Activated T-cell treated with anti-CD3 and anti-CD28 coated beads for 1 hour (primary cell): ENCODE measurements around the gene EMP2.
"Not testable (repeated sequence)": the region's sequence is repeated elsewhere in the genome, so short reads cannot be mapped to it uniquely, and the experiment has no call there.

Experiments used
- DNase-seq: peaks from one replicate; pipeline ENCODE4 v3.0.0-alpha.2; 2020; ENCODE audit warnings: low read depth

Gene EMP2

GRCh38 chr16:10579965-10580882, at the start of gene EMP2:
TSS of gene EMP2 (minus strand) at chr16:10580598. CDS start at chr16:10547617, 32,981 bp downstream.
- DNase-seq = no peak

DNA sequence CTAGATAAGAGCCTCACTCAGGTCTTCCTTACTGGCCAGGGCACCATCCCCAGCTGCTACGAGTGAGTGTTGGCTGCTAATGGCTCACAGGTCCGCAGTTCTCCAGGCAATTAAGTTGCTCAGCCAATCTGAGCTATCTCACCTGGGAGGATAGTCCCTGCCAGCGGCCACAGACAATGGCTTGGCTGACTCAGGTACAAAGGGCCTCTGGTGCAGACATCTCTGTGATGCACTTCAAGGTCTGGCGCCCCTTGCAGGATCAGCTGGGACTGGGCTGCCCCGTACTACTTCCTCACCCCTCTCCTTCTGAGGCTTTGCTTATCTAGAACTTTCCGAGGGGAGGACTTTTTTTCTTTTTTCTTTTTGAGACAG, 49.2 kb upstream of the EMP2 start:
- DNase-seq = no peak

- no peak for DNase-seq
Observed at GRCh38 chr16:10625595-10626357, 45.4 kb upstream of the EMP2 start.

DNA sequence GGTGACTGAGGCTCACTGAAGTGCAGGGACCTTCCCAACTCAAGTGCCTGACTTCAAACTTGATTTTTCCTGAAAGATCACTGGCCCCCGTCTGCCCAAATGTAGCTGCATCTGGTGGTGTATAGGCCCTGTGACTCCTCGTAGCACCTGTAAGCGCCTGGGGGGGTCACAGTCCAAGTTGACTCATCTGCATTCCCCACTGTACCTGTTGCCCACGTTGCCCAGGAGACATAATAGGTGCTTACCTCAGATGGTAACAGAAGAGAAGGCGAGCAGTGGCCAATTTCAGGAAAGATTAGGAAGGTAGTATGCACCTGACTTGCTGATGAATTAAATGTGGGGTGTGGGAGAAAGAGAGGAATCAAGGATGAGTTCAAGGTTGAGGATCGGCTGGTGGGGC, 44.1 kb upstream of the EMP2 start:
- no peak for DNase-seq

DNA sequence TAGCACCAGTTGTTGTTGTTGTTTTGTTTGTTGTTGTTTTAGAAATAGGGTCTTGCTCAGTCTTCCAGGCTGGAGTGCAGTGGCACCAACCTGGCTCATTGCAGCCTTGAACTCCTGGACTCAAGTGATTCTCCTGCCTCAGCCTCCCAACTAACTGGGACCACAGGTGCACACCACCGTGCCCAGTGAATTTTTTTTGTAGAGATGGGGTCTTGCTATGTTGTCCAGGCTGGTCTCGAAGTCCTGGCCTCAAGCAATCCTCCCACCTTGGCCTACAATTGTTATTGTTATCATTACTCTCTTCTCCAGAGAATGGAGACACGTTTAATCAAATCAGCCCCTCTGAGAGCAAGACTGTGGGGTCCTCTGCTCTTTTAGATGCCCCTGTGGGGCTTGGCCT, 42.7 kb upstream of the EMP2 start:
- DNase-seq = no peak

DNA sequence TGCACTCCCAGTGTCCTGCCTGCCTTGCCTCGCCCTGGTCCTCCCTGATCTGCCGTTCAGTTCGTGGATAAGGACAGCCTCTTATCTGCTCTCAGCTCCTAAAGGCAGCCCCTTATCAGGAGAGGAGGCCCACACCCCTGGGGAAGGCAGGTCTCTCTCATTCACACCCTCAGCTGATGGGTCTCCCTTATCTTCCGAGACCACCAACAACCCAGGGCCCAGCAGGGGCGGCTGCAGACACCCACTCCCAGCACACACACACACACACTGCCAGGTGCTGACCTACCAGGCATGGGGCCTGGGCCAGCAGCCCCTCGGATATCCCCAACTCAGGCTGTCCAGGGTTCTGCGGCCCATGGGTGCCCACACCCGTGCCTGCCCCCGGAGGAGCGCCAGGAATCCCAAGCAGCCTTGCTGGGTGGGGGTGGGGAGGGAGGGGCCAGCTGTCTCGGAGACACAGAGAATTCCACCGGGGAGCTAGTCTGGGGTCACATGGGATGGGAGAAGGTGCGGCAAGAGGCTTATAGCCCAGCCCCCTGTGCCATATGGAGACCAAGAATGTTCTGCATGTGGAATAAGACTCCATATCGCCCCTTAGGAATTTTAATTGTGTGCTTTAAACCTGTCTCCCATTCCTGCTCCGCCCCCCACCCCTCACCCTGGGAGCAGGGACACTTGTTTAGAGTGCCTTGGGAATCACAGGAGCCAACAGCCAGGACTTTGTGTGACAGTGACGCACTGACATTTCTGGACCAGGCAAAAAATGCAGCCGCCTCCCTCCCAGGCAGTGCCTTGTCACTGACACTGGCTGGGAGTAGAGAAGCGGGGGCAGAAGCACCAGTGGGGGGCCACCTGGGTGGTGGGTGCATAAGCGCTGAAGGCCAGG, 41.9 kb upstream of the EMP2 start:
- DNase-seq = no peak

- not testable (repeated sequence) for DNase-seq
Observed at GRCh38 chr16:10621216-10621949, 41.0 kb upstream of the EMP2 start.

DNA sequence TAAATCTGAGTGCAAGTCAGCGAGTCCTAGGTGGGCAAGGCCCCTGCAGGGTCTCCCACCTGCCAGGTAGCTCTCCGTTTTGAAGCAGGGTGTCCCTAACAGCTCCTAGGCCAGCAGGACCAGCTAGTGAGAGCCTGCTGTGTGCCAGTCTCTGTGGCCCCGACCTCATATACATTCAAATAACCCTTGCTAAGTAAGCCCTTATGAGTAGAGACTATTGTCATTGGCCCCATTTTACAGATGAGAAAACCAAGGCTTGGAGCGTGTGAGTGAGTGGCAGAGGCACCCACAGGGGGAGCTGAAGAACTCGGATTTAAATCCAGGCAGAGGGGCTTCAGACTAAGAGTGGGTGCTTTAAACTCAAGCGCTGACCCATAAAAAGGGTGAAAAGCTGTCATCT, 39.7 kb upstream of the EMP2 start:
- DNase-seq = no peak

- no peak for DNase-seq
Observed at GRCh38 chr16:10619271-10619849, 39.0 kb upstream of the EMP2 start.

GRCh38 chr16:10618710-10619209, 38.4 kb upstream of the EMP2 start:
- no peak for DNase-seq

- no peak for DNase-seq
Observed at GRCh38 chr16:10617662-10618420, 37.4 kb upstream of the EMP2 start.

DNA sequence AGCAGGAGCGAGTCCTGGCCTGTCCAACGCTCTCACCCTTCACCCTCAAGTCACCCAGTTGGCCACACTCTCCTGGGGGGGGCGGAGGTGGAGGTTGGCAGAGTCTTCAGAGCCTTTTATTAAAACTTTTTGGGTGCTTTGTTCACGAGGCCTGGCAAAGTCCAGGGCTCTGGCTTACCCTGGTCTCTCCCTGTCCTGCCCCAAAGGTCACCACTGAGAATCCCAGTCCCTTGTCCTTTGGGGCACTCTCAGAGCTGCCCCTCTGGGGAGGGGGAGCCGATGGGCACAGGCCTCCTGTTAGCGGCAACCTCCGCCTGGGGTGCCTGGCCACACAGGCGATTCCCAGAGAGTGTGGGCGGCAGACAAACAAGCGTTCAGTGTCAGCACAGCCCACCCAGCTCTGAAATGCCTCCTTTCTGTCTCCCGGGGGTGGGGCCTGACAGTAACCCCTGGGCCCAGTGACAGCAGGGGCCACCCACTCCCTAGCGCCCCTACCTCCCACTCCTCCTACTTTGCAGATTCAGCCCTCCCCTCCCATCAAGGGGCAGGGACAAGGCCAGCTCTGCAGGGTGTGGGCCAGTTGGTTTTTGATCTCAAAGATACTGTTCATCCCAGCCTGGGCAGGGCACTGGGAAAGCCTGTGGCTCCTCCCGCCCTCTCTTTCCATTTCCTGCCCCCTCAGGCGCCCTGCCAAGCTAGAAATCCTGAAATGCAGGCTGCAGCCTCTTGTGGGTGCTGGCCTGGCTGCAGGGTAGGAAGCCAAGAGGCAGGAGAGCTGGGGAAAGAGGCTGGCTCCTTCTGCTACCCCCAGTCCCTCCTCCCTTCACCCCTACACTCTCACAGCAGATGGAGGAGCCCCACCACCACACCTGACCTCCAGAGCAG, 36.6 kb upstream of the EMP2 start:
- DNase-seq = no peak

GRCh38 chr16:10616419-10616755, 36.0 kb upstream of the EMP2 start:
- DNase-seq = no peak

GRCh38 chr16:10614685-10615084, 34.3 kb upstream of the EMP2 start:
- DNase-seq = no peak

DNA sequence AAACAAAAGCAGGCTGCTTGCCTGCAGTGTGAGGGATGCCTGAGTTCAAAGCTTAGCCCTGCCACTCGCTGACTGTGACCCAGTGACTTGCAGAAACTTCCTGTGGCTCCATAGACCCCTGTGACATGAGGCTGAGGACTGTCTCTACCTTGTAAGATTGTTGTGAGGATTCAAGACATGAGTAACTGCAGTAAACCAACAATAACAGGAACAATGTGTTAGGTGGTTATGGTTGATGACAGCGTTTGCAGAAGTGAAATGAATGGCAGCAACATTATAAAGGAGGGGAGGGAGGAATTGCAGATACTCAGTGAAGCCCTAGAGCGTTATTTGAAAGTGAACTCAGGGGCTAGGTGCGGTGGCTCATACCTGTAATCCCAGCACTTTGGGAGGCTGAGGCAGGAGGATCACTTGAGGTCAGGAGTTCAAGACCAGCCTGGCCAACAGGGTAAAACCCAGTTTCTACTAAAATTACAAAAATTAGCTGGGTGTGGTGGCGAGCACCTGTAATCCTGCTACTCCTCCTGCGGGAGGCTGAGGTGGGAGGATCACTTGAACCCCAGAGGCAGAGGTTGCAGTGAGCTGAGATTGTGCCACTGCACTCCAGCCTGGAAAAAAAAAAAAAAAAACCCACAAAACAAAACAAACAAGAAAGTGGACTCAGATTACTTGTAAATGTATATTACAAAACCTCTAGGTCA, 33.5 kb upstream of the EMP2 start:
- DNase-seq = no peak

- DNase-seq = no peak
Observed at GRCh38 chr16:10612649-10613179, 32.3 kb upstream of the EMP2 start.

DNA sequence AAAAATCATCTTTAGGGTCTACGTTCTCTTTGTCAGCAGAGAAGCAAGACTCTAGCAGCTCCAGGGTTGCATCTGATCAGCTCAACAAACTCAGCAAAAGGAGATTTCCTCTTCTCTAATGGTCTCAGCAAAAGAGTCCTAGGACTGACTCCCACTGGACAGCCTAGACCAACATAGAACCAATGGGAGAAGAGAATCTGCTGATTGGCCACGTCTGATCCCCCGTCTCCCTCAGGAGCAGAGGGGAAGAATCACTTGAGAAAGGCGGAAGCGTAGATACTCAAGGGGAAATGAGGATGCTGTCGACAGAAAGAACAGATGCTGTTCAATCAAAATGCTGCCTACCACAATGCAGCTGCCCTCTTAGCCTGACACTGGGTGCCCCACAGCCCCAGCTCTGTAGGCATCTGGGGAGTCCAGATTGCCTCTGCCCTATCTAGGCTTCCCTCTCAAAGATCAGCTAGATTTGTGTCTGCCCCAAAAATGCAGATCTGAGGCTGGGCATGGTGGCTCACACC, 31.5 kb upstream of the EMP2 start:
- no peak for DNase-seq

DNA sequence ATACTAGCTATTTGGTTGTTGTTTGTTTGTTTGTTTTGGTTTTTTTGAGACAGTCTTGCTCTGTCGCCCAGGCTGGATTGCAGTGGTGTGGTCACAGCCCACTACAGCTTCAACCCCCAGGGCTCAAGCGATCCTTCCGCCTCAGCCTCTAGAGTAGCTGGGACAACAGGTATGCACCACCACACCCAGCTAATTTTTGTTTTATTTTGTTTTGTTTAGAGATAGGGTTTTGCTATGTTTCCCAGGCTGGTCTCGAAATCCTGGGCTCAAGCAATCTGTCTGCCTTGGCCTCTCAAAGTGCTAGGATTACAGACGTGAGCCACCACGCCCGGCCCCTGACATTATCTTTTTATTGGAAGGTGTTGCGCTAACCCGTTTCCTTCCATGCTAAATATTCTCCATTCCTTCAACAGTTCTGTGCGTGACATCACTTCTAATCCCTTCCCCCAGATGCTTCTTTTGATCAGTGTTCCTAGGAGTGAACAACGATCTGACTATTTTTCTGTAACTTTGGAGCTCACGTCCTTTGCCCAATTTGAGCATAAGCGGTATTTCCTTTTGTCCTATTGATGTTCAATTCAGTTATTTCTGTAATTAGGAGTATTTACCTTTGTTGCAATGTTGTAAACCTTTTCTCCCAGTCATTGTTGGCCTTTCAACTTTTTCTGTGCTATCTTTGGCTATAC, 30.2 kb upstream of the EMP2 start:
- no peak for DNase-seq
